Testis (tissue), 3 donors: ENCODE data around the gene UROS. TPM values are rescaled to one million over a fixed set of nuclear protein-coding genes. Genes with fewer than 3 reads are reported as not detected.

Experiments used
- DNase-seq: peaks from one replicate; pipeline ENCODE4 v3.0.0-alpha.2; 2019
- H3K27ac ChIP-seq, 2 donors: fragments of 200-600 bp; sonication (generic); one replicate each; pipeline ENCODE4 v1.5.1; 2019
- H3K27me3 ChIP-seq: fragments of 200-600 bp; sonication (generic); one replicate; pipeline ENCODE4 v1.5.1; 2019
- H3K36me3 ChIP-seq: fragments of 200-600 bp; sonication (generic); one replicate; pipeline ENCODE4 v1.5.1; 2017; ENCODE audit warnings: low read depth; ENCODE audit errors: missing control alignments
- H3K4me1 ChIP-seq: fragments of 200-600 bp; sonication (generic); one replicate; pipeline ENCODE4 v1.5.1; 2019
- H3K4me3 ChIP-seq, 2 donors: fragments of 200-600 bp; sonication (generic); one replicate each; pipeline ENCODE4 v1.5.1; 2017 to 2019
- H3K9me3 ChIP-seq: fragments of 200-600 bp; sonication (generic); one replicate; pipeline ENCODE4 v1.5.1; 2017
- POLR2A ChIP-seq: fragments of 450-650 bp; IDR thresholded peaks from one replicate; pipeline ENCODE4 v1.6.1; 2017; ENCODE audit warnings: antibody characterized with exemption, mild to moderate bottlenecking, moderate library complexity
- WGBS, 2 donors: methylation state at CpG; one replicate each; pipeline ENCODE4 v1.1.5; 2018; 5-methylcytosine and 5-hydroxymethylcytosine counted together
- intact Hi-C: fragments of 100-400 bp; cut with DNase I; formaldehyde crosslinking; loops from one replicate; pipeline ENCODE4 v1.15.1; 2023; ENCODE audit warnings: low total_unique reads
- polyA plus RNA-seq: library from polyadenylated mRNA; stranded (reverse); fragments of 350-450 nt; fragmentation: Illumina TruSeq; extraction: RNeasy Lipid Tissue Mini Kit (QIAGEN cat#74804); gene quantifications from one replicate; pipeline ENCODE4 v1.2.3, GENCODE V29; 2014; ENCODE audit warnings: low read depth, low replicate concordance; ENCODE audit not compliant: insufficient read depth
- total RNA-seq, 2 donors: library from RNA; depleted of rRNA; stranded (reverse); fragments of >200 nt; gene quantifications; one replicate each; pipeline ENCODE4 v1.2.3, GENCODE V29; 2016
- TF ChIP-seq, protein P1 (sequence below), 3 experiments: fragments of 450-650 bp in 2 of 3; fragments of 200-600 bp in 1 of 3; sonication (generic) in 1 of 3; IDR thresholded peaks; one replicate each; pipeline ENCODE4 v1.5.1; 2016 to 2019; ENCODE audit warnings: antibody characterized with exemption in 3 of 3, mild to moderate bottlenecking in 2 of 3, moderate library complexity in 1 of 3

The UROS gene
- total and polyA plus RNA-seq, 3 donors from 2014 or later, result 62.5 to 70.3 (median 69.2) TPM

DNA sequence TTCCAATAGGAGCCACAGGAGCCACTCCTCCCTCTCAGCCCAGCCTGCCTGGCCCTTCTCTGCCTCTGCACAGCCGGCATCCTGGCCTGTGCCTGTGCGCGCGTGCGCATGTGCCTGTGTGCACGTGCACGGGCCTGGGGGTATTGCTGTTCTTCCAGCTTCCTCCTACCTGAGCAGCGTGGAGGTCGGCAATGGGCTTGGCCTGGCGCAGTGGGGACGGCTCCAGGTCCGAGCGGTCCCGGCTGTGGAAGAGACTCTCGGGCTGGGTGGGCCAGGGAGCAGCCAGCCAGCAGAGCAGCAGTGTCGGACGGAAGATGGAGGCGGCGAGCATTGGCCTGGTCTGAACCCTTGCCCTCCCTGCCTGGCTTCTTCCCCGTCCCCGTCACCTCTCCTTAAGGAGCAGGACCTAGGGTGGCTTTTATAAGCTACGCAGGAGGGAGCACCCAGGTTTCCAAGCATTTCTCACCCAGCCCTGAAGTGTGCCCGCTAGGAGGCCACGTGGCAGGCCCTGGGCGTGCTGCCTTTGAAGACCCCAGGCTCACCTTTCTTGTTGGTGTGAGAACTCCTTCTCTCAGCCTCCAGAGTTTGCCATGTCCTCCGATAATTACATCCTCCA lies 47.5 kb downstream of the UROS start, which contains the start of gene MMP21:
Gene MMP21 (minus strand): TSS at position 331 of the 616 bp plus-strand sequence. CDS start 0 bp downstream, at position 331.
- intact Hi-C loops, result no loop called here
- no peaks in the 10 kb centered on the region for H3K9me3 ChIP-seq
- no peak for DNase-seq
- H3K4me3 ChIP-seq, result no peak within 1 kb of the TSS
- no peak for TF ChIP-seq POLR2A
- TF ChIP-seq, protein P1, sequence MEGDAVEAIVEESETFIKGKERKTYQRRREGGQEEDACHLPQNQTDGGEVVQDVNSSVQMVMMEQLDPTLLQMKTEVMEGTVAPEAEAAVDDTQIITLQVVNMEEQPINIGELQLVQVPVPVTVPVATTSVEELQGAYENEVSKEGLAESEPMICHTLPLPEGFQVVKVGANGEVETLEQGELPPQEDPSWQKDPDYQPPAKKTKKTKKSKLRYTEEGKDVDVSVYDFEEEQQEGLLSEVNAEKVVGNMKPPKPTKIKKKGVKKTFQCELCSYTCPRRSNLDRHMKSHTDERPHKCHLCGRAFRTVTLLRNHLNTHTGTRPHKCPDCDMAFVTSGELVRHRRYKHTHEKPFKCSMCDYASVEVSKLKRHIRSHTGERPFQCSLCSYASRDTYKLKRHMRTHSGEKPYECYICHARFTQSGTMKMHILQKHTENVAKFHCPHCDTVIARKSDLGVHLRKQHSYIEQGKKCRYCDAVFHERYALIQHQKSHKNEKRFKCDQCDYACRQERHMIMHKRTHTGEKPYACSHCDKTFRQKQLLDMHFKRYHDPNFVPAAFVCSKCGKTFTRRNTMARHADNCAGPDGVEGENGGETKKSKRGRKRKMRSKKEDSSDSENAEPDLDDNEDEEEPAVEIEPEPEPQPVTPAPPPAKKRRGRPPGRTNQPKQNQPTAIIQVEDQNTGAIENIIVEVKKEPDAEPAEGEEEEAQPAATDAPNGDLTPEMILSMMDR (IDR thresholded peaks at IDR 0.05), result no peak
- no peaks in the 10 kb centered on the region for H3K4me1 ChIP-seq
- no peaks in the 10 kb centered on the region for H3K36me3 ChIP-seq
- no peak within 1 kb of the TSS for H3K27ac ChIP-seq
- WGBS, 2 donors, result 60 to 79% methylated on average over 2 to 26 of the region's 26 CpGs
- H3K27me3 ChIP-seq, result no peaks in the 10 kb centered on the region

DNA sequence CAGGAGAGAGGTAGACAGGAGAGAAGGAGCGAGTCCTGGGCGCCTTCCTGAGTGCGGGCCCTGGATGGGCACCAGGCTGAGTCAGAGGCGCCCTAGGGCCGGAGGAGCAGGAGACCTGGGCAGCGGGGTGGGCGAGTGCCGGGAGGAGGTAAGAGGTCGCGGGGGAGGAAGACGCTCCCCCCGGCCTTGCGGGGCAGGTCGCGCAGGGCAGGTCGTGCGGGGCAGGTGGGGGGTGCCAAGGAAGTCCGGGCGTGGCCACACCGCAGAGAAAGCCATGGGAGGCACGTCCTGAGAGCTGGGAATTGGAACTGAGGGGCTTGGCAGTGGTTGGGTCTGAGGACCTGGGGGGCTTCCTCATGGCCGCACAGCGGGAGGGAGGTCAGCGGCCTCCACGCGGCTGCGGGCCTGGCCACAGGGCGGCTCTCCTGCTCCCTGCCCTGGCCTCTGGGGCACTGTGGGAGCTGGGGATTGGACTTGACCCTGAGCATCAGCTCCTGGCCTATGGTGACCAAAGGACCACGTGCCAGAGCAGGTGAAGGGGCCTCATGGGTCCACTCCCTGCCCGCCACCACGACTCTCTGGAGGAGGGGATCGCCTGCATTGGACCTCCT lies 48.4 kb downstream of the UROS start:
- no peaks in the 10 kb centered on the region for H3K27me3 ChIP-seq
- intact Hi-C loops, result no loop called here
- 51 to 65% methylated on average over 21 to 32 of the region's 32 CpGs for WGBS, 2 donors
- H3K27ac ChIP-seq, result no peak overlapping the region
- no peaks in the 10 kb centered on the region for H3K36me3 ChIP-seq
- DNase-seq, result no peak
- H3K4me1 ChIP-seq, result no peaks in the 10 kb centered on the region
- TF ChIP-seq, protein P1 (IDR thresholded peaks at IDR 0.05), result no peak
- TF ChIP-seq POLR2A, result no peak
- H3K4me3 ChIP-seq, result no peak overlapping the region
- no peaks in the 10 kb centered on the region for H3K9me3 ChIP-seq

DNA sequence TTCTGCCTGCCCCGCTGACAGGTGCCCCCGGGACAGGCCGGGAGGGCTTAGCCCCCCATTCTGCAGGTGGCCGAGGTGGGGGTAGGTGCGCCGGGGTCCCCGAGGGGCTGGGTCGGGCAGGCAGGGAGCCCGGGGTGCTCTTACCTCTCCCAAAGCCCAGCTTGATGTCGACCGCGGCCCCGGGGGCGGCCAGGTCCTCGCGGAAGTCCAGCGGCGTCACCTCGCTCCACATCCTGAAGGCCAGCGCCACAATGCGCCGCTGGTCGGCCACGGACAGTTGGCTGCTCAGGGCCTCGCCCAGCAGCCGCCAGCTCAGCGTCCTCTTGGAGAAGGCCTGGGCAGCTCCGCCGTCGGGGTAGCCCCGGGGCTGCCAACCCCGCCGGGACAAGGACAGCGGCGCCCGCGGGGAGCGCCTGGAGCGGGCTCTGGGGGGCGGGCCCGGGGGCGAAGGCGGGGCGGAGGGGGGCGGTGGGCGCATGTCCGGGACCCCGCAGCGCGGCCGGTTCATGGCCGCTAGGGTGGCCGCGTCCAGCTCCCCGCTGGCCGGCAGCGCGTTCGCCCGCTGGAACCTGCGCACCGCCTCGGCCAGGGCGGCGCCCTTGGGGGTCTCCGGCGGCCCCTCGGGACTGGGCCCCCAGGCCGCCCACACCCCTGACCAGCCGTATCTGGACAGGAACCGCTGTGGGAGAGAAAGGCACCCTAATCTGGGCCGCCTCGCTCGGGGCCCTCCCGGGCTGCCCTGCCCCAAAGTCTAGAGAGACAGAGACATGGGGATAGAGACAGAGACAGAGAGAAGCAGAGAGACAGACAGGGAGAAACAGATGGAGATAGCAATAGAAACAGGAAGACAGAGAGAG lies 49.1 kb downstream of the UROS start:
- Histone ChIP-seq H3K36me3 (no peaks in the 10 kb centered on the region), H3K27ac (no peak overlapping the region), H3K27me3 (no peaks in the 10 kb centered on the region), H3K4me3 (peak overlapping the region; percentile 20 to 40), H3K4me1 (no peaks in the 10 kb centered on the region), H3K9me3 (no peaks in the 10 kb centered on the region)
- WGBS, 2 donors, result 57 to 63% methylated on average over 4 to 52 of the region's 75 CpGs
- no peak for DNase-seq
- no peak for TF ChIP-seq POLR2A
- TF ChIP-seq, protein P1 (IDR thresholded peaks at IDR 0.05), result no peak
- intact Hi-C loops, result no loop called here

DNA sequence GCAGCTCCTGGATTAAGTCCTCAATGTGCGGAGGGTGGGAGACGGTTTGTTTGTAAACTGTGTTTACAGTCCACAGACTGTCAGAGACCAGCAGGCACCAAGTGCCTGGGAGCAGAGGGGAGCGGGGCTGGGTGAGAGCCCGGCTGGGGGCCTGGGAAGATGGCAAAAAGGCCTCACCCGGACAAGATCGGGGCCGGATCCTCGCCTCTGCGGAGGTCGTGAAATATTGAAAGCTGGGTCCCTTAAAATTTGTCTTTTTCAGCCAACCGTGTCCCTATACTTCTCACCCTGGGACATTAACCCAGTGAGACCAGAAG lies 50.2 kb downstream of the UROS start:
- no peaks in the 10 kb centered on the region for H3K9me3 ChIP-seq
- 92 to 96% methylated on average over 11 of the region's 11 CpGs for WGBS, 2 donors
- no peaks in the 10 kb centered on the region for H3K4me1 ChIP-seq
- H3K36me3 ChIP-seq, result no peaks in the 10 kb centered on the region
- H3K27me3 ChIP-seq, result no peaks in the 10 kb centered on the region
- no peak overlapping the region for H3K27ac ChIP-seq
- intact Hi-C loops, result no loop called here
- no peak overlapping the region for H3K4me3 ChIP-seq
- DNase-seq, result no peak
- TF ChIP-seq, protein P1 (IDR thresholded peaks at IDR 0.05), result no peak
- TF ChIP-seq POLR2A, result no peak
